Right hindlimb (tissue), 1 donor: ENCODE measurements around the gene KRTAP10-2.

Experiments used
- DNase-seq: peaks from one replicate; pipeline ENCODE4 v3.0.0-alpha.2; 2018

KRTAP10-2 gene

DNA sequence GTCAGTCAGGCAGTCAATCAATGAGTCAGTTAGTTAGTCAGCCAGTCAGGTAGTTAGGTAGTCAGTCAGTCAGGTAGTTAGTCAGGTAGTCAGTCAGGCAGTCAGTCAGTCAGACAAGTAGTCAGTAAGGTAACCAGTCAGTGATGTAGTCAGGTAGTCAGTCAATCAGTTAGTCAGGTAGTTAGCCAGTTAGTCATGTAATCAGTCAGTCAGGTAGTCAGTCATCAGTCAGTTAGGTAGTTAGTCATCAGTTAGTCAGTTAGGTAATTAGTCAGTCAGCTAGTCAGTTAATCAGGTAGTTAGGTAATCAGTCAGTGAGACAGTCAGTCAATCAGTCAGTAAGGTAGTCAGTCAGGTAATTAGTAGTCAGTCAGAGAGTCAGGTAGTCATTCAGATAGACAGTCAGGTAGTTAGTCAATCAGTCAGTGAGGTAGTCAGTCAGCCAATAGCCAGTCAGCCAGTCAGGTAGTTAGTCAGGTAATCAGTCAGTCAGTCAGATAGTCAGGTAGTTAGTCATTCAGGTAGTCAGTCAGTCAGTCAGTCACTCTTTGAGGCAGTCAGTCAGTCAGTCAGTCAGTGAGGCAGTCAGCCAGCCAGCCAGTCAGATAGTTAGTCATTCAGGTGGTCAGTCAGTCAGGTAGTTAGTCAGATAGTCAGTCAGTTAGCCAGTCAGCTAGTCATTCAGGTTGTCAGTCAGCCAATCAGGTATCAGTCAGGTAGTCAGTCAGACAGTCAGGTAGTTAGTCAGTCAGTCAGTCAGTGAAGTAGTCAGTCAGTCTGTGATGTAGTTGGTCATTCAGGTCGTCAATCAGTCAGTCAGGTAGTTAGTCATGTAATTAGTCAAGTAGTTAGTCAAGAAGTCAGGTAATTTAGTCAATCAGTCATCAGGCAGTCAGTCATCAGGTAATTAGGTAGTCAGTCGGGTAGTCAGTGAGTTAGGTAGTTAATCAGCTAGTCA is 26.6 kb downstream of the KRTAP10-2 start:
- DNase-seq, result no peak

- no peak for DNase-seq
These were observed 27.5 kb downstream of the KRTAP10-2 start for GRCh38 chr21:44523567-44524413.

DNA sequence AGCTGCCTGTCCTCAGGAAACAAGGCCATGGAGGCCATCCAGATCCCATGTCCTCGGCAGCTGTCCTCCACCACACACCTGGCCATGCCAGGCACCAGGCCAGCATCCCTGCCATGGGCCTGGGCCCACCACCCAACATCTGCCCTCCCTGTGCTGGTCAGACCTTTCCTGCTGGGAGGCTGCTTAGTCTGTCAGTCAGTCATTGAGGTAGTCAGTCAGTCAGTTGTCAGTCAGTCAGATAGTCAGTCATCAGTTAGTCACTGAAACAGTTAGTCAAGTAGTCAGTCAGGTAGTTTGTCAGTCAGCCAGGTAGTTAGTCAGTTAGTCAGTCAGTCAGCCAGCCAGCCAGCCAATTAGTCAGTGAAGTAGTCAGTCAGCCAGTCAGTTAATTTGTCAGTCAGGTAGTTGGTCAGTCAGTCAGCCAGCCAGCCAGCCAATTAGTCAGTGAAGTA is 28.5 kb downstream of the KRTAP10-2 start:
- DNase-seq, result no peak

DNA sequence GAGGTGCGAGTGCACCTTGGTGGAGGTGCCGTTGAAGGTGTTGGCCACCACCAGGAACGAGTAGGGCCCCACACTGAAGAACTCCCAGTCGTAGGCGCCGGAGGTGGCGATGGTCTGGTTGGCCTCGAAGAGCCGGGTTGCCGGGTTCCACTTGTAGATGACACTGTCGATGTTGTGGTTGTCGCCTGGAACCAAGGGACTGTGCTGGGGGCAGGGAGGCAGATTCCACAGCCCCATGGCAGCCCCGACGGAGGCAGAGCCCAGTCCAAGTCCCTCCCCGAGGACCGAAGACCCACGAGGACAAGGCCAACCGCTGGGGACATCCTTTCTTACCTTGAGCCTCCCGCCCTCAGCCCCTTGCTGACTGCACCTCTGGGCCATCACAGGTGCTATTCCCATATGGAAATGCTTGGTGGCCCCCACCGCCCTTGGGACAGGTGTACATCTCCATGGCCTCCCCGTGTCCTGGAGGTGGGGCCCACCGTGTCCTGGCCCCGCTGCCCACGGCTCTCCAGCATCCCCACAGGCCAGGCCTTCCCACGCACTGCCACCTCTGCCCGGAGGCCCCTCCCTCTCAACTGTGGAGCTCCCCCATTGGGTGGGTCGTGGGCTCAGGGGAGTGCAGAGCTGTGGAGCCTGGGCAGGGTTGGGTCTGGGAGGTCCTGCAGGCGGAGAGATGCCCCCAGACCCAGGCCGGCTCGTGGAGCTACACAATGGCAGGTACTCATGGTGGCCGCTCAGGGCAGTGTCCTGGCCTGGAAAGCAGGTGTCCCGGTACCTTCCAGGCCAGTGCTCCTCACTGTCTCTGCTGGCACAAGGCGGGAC is 29.2 kb downstream of the KRTAP10-2 start:
- DNase-seq, result peak; percentile 15

GRCh38 chr21:44521301-44521927 is 29.9 kb downstream of the KRTAP10-2 start:
- peak; percentile 13 for DNase-seq

DNA sequence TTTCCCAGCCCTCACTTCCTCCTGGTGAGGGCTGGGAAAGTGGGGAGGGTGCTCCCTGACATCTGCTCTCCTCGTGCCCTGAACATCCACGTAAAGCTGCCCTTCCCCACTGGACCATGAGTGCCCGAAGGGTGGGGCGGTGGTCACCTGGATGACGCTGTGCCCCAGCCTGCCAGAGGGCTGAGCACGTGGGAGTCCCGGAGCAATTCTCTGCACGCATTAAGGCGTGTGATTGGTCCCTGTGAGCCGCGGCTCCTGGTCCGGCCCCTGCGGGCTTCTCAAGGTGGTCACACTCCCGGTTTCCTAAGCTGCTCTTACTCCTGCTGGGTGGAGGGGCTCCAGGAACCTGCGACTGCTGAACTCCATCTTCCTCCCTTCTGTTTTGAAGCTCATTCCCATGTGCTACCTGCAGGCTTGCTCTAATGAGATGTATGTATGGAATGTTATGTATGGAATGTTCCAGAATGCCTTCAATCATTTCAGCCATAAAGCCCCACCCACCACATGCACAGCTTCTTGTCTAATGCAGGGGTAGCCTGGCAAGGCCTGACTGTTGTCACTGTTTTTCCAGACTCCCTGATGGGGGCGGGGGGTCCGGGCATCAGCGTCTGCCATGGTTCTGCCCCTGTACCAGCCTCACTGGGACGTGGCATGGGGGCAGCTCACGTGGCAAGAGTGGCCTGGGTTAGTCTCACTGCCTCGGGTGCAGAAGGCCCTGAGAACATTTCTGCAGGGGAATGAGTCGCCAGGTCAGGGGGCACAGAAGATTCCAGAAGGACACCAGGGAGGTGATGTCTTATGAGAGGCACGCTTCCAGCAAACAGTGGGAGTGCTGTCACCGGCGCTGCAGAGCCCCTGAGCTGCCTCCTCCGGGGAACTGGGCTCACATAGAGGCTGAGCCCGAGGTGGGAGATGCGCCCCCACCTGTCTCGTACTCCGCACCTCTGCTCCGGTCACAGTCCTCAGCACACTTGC is 30.7 kb downstream of the KRTAP10-2 start:
- peak; percentile 12 for DNase-seq

- DNase-seq, result peak; percentile 6
These were observed 31.7 kb downstream of the KRTAP10-2 start for GRCh38 chr21:44519346-44520325.

DNA sequence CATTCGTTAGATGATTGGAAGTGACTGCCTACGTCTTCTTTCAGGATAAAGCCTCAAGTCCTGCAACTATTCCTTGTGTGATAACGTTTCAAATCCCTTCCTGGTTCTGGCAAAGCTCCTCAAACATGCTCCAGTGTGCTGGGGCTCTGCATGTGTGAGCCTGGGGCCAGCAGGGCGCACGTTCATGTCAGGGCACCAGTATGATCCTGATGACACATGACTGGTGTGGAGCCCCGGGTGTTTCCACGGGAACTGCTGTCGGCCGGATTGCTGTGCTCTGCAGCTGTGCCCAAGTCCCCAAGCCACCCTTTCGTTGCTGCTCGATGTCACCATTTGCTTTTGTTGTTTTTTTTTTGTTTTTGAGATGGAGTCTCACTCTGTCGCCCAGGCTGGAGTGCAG is 32.6 kb downstream of the KRTAP10-2 start:
- no peak for DNase-seq

GRCh38 chr21:44517175-44517899 is 34.0 kb downstream of the KRTAP10-2 start:
- no peak for DNase-seq

- DNase-seq, result no peak
These were observed 34.5 kb downstream of the KRTAP10-2 start for GRCh38 chr21:44516828-44517174.

GRCh38 chr21:44516342-44516741 is 35.0 kb downstream of the KRTAP10-2 start:
- no peak for DNase-seq

DNA sequence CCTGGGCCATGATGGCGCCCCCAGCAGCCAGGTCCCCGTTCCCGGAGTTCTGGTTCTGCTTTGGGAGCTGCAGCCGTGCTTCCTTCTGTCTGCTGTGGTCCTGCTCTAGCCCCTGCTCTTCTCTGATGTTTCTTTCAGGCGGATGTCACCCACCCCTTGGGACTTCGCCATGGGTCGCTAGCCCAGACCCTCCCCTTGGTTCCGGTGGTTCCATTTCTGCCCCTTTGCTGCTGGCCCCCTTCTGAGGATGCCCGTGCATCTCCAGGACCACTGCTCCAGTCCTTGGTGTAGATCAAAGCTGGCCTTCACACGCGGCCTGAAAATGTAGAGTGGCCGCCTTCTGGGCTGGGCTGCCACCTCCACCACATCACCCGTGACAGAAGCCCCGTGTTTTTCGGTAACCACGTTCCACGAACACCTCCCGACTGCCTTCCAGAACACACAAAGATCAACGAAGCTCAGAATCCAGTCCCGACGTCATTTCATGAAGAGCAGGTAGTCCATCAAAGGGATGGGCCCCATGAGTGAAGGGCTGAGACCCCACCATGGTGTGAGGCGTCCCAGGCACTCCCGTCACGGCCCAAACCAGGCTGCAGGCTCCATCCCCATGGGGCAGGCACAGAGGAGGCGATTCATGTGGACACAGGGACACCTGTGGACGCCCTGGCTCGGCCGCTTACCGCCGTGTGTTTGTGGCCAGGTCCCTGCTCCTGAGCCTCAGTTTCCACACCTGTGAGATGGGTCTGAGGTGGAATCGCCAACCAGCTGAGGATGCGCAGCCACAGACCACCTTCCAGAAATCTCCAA is 35.7 kb downstream of the KRTAP10-2 start:
- no peak for DNase-seq

DNA sequence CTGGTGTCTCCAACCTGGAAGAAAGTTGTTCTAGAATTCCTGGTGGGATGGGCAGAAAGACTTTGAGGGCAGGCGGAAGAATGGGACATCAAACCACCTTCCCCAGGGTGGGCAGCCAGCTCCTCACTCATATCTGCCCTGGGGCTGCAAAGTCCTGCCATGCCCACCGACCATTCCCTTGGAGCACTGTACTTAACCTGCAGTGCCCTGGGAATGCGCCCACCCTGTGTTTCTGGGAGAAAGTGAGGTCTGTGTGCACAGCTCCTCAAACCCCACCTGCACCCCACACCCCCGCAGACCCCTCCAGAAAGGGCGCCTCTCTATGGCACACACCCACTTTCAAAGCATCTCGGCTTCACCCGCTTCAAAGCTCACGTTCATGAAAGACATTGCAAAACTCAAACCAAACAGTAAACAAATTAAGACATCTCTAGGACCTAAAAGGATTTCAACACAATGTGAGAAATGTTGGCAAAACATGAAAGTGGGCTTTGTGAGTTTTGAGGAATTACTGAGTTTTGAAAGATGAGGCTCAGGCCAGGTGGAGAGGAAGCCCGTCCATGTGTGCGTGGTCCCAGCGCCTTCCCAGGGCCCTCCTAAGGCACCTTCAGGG is 36.5 kb downstream of the KRTAP10-2 start:
- DNase-seq, result no peak

GRCh38 chr21:44514218-44514520 is 37.1 kb downstream of the KRTAP10-2 start:
- no peak for DNase-seq

DNA sequence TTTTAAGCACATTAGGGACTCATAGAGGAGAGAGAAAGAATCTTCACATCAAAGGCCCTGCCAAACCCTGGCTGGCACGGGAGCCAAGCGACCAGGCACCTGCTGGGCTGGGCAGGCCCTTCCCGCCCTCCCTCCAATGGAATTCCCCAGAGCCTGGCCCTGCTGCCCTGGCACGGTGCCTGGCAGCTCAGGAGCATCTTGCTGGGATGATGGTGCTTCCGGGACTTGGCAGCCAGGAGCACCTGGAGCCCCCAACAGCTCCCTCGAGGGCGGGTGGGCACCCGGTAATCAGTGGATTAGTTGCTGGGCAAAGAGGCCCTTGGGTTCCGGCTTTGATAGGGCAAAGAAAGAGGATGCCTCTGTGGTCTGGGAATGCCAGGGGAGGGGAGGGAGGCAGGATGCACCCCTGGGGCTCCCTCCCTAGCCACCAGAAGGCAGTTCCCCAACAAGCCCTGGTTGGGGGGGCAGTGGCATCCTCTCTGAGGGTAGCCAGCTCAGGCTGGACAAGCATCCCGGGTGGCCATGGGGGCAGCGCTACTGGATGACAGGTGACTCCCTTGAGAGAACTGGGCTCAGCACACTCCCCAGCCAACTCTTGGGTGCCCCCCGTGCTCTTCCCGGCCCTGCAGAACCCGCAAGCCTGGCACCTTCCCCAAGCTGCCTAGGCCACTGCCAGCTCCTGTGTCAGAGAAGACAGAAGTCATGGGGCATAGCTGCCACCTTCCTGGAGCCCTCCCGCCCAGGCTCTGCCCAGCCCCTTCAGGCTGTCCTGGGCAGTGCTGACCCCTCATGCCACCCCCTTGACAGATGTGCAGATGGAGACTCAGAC is 37.7 kb downstream of the KRTAP10-2 start:
- DNase-seq, result no peak

- DNase-seq, result no peak
These were observed 38.6 kb downstream of the KRTAP10-2 start for GRCh38 chr21:44512496-44513388.
